22Rv1 (cell line): ENCODE results near the gene DZIP3.

ENCODE experiments used
- CTCF ChIP-seq: fragments of 450-650 bp; IDR thresholded peaks from 2 replicates; pipeline ENCODE4 v1.5.1; 2017; ENCODE audit warnings: mild to moderate bottlenecking
- ZFX ChIP-seq: fragments of 450-650 bp; IDR thresholded peaks from 2 replicates; pipeline ENCODE4 v1.6.1; 2017; ENCODE audit warnings: antibody characterized with exemption, borderline replicate concordance

GRCh38 chr3:108598375-108598774, 8.9 kb downstream of the DZIP3 start:
- TF ChIP-seq CTCF: no peak
- TF ChIP-seq ZFX: no peak
